Measurements from ENCODE around the gene IDH2.

IDH2 gene

GRCh38 chr15:90062462-90062932 is 39.8 kb downstream of the IDH2 start:
- DNase-seq: peak; percentile 18

GRCh38 chr15:90062023-90062442 is 40.2 kb downstream of the IDH2 start:
- DNase-seq: peak; percentile 49

DNA sequence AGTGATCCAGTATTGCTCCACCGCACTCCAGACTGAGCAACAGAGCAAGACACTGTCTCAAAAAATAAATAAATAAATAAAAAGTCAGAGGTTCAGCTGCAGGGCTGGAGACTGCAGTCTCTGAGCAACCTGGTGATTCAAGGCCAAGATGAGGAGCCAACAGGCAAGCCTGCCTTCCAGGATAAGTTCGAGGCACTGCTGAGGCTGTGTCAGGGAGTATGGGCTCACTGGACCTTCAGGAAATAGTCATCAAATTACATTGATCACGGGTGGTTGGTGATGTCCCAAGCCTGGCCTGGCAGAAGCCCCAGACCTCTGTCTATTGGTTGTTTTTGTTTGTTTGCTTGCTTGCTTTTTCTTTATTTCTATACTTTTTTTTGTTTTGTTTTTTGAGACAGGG is 41.5 kb downstream of the IDH2 start:
- no peak for DNase-seq

DNA sequence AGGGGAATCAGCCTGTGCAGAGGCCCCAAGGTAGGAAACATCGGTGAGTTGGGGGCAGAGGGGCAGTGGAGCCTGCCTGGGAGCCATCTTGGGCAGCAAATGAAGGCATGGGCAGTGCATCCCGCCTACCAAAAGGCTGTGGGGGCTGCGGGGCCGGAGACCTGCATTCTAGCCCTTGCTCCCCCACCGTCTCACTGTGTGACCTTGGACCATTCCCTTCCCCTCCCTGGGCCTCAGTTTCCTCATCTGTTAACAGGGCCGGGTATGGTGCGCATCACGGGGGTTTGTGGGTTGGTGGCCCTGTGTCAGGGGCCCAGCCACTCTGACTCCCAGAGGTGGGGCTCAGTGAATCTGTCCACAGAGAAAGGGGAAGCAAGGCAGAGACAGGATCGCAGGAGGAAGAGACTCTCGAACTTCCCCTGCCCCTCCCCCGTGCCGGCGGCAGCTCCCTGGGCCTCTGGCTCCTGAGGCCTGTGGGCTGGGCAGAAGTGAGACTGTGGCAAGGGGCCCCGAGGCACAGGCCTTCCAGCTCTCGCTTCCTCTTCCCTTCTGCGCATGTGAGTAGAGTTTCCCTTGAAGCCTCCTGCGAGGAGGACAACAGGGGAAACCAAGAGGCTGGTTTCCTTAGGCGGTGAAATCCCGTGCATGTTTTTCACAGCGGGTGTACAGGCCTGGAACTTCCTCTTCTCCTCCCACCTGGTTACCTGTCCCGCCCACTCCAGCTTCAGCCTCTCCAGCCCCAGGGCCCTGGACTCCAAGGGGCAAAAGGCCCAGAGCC is 42.9 kb downstream of the IDH2 start:
- DNase-seq: peak; percentile 82

DNA sequence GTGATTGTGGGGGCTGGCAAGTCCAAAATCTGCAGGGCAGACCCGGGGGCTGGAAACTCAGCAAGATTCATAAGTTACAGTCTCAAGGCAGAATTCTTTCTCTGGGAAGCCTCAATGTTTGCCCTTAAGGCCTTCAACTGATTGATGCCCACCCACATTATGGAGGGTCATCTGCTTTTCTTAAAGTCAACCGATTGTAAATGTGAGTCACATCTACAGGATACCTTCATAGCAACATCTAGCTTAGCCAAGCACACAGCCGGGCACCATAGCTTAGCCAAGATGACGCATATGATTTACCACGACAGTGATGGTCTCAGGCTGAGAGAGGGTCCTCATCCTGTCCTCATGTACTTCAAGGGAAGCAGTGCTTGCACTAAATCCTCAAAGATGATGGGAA is 43.5 kb downstream of the IDH2 start:
- DNase-seq: no peak

DNA sequence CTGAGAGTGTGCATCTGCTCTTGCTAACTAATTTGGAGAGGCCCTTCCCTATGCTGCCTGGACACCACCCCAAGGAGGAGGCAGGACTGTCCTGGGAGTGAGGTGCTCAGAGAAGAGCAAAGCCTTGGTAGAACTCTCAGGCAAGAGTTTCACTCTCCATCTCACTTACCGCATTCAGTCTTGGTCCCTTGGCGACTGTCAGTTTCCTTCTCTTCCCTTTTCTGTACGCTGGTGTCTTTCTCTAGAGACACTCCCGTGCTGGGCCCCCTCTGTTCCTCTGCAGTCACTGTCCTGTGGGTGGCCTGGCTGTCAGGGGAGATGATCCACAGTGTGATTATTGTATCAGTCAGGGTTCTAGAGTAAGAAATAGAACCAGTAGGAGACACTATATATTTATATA is 44.0 kb downstream of the IDH2 start:
- DNase-seq: no peak

DNA sequence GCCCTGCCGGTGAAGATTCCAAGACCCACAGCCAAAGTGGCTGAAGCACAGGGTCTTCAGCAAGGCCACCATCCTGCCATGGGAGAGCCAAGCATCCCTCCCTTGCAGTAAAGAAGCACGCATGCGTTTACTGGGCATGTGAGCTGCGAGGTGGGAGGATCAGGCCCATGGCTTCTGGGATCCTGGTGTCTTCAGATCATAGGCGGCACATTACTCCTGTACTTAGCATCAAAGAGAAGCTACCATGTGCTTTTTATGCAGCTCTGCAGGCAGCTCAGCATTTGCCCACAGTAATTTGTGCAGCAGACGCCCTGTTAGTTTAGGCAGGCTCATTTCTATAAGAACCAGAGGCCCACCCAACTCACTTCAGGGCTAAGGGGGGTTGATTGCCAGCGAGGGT is 45.7 kb downstream of the IDH2 start:
- DNase-seq: no peak

DNA sequence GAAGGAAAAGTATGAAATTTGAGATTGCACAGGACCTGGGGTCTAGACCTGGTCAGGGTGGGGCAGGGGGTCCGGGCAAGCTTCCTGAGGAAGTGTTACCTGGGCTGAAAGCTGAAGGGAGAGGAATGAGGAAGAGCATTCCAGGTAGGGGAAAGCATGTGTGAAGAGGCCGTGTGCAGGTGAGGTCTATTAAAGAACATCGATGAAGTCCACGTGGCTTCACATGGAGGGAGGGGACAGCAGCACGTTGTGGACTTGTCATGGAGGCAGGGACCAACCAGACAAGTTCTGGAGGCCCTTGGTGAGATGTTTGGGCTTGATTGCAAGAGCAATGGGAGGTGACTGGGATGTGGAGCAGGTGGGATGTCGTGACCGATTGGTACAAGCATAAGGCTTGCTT is 47.1 kb downstream of the IDH2 start:
- DNase-seq: no peak

DNA sequence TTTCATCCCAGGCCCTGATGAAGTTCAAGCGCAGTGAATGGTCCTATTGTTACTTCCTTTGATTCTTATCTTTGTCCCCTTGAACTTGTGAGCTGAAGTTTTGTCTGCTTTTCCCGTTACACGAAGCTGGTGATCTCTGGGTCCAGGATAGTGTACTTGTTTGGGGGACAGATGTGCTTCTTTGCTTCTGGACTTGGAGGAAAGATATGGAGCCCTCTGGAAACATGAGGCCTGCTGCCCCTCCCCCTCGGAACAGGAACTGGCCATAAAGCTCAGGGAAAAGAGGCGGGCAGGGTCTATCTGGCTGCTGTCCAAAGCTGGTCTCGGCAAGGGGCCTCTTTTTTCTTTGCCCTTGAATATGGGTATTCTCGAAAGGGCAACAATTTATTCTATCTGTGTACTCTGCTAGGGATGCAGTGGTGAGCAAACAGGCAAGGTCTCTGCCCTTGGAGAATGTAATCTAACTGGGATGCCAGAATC is 47.6 kb downstream of the IDH2 start:
- no peak for DNase-seq

DNA sequence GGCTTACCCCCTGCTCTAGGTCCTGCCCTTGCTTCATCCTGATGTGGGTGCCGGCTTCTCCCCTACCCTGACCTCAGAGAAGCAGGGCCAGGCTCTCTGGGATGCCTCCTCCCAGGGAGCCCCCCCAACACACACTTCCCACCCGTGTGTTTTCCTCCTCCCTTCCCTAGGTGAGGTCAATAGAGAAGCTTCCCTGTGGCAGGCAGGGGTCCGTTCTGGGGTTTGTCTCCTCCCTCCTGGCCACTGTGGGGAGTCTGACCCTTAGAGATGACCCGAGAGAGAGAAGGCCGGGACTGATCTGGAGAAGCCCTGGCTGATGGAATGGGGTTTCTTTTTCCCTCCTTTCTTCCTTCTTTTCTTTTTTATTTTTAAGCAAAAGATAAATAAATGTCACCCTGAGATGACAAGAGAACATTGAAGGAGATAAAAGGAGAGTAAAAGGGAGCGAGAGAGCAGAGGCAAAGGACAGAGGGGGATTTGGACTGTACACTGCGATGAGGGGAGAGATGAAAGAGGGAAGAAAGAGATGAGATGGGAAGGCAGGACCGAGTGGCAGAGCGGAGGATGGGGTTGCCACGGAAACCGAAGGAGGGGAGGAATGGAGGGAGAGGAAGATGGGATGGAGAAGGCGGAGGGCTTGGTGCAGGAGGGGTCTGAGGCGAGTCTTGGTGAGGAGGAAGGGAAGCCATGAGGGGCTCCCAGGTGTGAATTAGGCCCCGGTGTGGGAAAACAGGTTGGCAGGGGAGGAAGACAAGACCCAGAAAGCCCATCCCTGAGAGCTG is 48.4 kb downstream of the IDH2 start:
- no peak for DNase-seq

GRCh38 chr15:90051874-90052273 is 50.4 kb downstream of the IDH2 start:
- DNase-seq: no peak

DNA sequence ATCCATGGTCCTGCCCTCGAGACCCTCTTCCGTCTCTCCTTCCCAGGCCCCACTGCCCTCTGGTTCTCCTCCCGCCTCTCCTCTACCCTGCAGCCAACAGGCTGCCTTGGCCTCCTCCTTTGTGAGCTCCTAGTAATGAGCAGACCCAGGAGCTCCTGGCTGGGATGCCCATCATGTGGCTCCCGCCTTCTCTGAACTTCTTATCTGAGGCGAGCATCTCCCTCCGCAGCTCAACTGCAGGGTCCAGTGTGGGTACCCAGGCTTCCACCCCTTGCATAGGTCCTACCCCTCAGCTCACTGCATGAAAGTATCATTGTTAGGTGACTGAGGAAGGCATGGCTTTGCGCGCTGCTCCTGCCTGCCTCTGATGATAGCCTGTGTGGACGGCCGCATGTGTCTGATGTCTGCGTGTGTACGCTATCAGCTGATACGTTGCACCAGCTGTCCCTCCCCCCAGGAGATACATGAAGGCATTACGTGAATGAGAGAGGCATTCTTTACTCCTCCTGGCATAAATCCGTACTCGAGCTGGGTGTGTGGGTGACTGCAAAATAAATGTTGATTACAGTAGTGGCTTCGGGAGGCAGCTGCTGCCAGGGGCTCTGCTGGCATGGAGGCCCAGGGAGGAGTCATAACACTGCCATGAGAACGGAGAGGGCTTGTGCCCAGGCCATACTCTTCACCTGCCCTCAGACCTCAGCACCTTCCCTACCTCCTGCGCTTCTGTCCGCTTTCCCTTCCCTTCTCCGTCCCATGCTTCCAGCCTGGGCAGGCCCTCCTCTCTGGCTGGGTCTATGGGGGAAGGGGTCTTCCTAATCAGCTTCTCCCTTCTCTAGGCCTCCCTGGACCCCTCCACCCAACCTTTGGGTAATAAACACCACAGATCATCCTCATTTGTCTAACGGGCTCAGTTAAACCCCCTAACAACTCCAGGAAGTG is 52.3 kb downstream of the IDH2 start:
- DNase-seq: no peak

- no peak for DNase-seq
Observed at GRCh38 chr15:90049030-90049429, 53.2 kb downstream of the IDH2 start.

DNA sequence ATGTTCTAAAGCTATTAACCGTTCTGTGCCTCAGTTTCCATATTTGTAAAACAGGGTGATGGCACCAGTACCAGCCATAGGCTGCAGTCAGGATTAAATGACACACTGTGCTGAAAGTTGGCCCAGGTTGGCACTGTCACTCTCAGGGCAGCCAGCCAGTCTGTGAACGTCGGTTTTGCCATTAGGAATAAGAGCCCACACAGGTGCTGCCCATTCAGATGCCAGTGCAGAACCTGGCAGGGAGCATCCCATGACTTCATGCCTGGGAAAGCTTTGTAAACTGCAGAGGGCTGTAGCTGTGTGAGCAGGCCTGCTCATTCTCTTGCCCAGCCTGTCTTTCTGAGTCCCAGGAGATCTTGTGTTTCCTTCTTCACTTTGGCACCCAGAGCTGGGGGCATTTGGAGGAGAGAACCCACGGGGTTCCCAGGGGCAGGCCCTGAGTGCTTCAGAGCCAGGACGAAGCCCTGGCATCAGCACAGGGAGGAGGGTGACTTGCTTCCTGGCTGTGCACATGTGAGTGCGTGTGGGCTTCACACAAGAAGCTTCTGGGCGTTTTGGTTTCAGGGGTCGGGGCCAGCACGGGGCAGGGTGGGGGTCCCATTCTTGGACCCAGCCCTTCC is 54.2 kb downstream of the IDH2 start:
- no peak for DNase-seq

GRCh38 chr15:90046911-90047392 is 55.3 kb downstream of the IDH2 start:
- no peak for DNase-seq

- no peak for DNase-seq
Observed at GRCh38 chr15:90046289-90046688, 56.0 kb downstream of the IDH2 start.

DNA sequence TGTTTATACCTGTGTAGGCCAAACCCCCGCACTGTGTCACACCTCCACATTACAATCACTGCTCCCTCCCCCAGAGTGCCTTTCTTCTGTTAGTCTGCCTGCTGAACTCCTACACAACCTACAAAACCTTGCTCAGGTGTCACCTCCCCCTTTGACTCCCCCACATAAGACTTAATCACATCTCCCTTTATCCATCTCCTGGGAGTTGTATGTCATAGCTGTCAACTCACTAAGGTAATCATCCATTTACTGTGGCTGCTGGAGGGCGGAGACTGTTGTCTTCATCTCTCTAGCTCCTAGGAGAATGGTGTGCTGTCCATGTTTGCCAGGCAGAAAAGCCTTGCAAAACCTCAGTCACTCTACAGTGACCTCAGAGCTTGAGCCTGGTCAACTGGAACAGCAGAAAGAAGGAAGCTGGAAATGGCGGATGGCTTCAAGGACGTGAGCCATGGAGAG is 57.3 kb downstream of the IDH2 start:
- DNase-seq: no peak

DNA sequence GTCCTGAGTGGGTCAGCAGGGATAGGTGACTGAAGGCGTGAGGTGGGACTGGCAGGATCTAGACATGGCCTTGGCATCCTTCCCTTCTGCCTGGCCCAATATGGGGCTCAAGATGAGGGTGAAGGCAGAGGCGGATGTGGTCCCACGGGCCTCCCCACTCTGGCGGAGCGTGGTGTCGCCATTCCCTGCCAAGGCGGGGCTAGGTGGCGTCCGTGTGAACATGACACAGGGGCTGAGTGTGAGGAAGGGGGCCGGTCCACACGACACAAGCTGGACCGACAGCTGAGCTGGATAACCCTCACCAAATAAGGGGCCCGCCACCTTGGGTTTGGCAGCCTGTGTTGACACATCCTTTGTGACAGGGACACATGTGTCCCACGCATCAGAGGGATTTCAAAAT is 58.1 kb downstream of the IDH2 start:
- DNase-seq: no peak

GRCh38 chr15:90043530-90044010 is 58.7 kb downstream of the IDH2 start:
- DNase-seq: no peak

DNA sequence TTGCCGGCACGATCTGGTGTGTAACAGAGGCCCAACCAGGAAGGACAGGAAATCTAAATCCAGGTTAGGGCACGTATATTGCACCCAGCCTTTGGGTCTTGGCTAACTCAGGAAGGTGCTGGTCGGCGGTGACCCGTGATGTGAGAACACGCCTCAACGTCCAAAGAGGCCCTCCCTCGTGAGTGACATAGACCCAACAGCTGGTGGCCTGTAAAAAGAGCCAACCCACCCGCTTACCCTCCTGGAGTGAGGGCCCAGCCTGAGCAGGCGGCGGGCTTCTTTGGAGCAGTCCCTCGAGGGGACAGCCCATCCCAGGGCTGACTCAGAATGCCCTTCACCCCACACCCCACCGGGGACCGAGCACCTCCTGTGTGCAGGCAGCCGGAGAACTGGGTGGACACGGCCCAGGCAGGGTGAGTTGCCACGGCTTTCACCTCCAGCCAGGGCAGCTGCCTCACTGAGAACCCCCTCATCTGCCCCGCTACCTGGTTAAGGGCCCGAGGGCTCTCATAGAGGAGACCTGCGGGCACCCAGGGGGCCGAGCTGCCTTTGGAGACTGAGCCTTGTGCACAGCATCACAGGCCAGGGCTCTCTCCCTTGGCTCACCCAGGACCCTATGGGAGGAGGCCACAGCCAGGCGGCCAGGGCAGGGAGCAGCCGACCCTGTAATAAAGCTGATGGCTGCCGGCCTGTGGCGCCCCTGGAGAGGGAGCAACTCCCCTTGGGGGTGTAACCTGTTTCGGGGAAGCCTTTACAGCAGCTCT is 59.3 kb downstream of the IDH2 start:
- no peak for DNase-seq

DNA sequence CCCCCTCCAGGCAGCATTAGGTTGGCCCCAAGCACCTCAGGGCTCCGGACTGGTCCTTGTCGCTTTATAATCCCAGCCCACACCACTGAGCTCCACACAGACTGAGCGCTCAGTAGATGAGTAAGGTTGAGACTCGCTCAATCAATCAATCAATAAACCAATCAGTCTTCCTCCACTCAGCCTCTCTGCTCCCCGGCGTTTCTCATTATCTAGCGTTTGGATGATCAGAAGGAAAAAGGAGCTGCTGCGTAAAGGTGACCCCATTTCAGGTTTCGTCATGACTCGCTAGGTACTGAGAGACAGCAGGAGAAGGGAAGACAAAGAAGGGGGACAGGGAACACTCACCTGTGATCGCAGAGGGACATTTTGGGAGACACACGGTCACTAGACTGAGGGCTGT is 59.9 kb downstream of the IDH2 start:
- no peak for DNase-seq

All from stimulated activated CD4-positive, alpha-beta T cell treated with anti-CD3 and anti-CD28 coated beads, Interleukin-4, amount 100 ng/mL, for 24 hours (primary cell).